HepG2 (cell line): ENCODE measurements around the gene ENPP1. TPM values are rescaled to one million over a fixed set of nuclear protein-coding genes. Genes with fewer than 3 reads are reported as not detected.

Source experiments
- CEBPB ChIP-seq: IDR thresholded peaks from 2 replicates; pipeline ENCODE4 v1.6.1; 2011; ENCODE audit warnings: low read depth, low read length, improper control_type of control experiment, borderline replicate concordance
- CREB1 ChIP-seq, 2 experiments: fragments of 450-650 bp in 1 of 2; IDR thresholded peaks; 2 replicates each; pipeline ENCODE4 v1.6.1; 2016 to 2017; ENCODE audit warnings: control low read depth in 1 of 2, mild to moderate bottlenecking in 1 of 2, missing compliant biosample characterization in 1 of 2, missing genetic modification characterization in 1 of 2
- MIER2 ChIP-seq: IDR thresholded peaks from 2 replicates; pipeline ENCODE4 v1.6.1; 2016; ENCODE audit warnings: missing biosample characterization, missing genetic modification reagents
- NCOA2 ChIP-seq: sonication (generic); formaldehyde crosslinking; IDR thresholded peaks from 2 replicates; pipeline ENCODE4 v1.8.0; 2022; ENCODE audit warnings: inconsistent platforms
- RFX5 ChIP-seq: IDR thresholded peaks from 2 replicates; pipeline ENCODE4 v1.6.1; 2011; ENCODE audit warnings: low read depth, low read length, improper control_type of control experiment
- SOX6 ChIP-seq, 2 experiments: fragments of 450-650 bp in 1 of 2; sonication (generic) in 1 of 2; formaldehyde crosslinking in 1 of 2; IDR thresholded peaks; 2 replicates each; pipeline versions ENCODE4 v1.4.0 to v1.6.1; 2017 to 2020; ENCODE audit warnings: antibody characterized with exemption in 1 of 2, mild to moderate bottlenecking in 1 of 2, missing genetic modification reagents in 1 of 2
- YY1 ChIP-seq: IDR thresholded peaks from 2 replicates; pipeline ENCODE4 v1.6.1; 2011; ENCODE audit warnings: low read length, low read depth, moderate library complexity, mild to moderate bottlenecking; ENCODE audit not compliant: insufficient read depth, insufficient replicate concordance
- ZNF558 ChIP-seq: sonication (generic); formaldehyde crosslinking; IDR thresholded peaks from 2 replicates; pipeline ENCODE4 v1.9.0; 2022; ENCODE audit warnings: mild to moderate bottlenecking, missing genetic modification reagents, borderline replicate concordance
- ZNF891 ChIP-seq: sonication (generic); formaldehyde crosslinking; IDR thresholded peaks from 2 replicates; pipeline ENCODE4 v1.5.0; 2020; ENCODE audit warnings: mild to moderate bottlenecking, missing genetic modification reagents
- ZSCAN31 ChIP-seq: sonication (generic); formaldehyde crosslinking; IDR thresholded peaks from 2 replicates; pipeline ENCODE4 v1.5.0; 2020; ENCODE audit warnings: low read depth, mild to moderate bottlenecking, missing genetic modification reagents
- polyA plus RNA-seq, 8 experiments: library from polyadenylated mRNA; depleted of rRNA in 3 of 8; stranded (reverse) in 7 of 8; unstranded in 1 of 8; fragments of >200 nt; fragmentation: Illumina TruSeq in 4 of 8; extraction: Trizol in 4 of 8; gene quantifications; 2 replicates each; pipeline versions ENCODE4 v1.2.1 to v1.2.3, GENCODE V29; 2011 to 2016; ENCODE audit warnings: low read depth in 4 of 8, missing spikeins in 1 of 8, mixed read lengths in 1 of 8; ENCODE audit not compliant: insufficient read depth in 1 of 8
- total RNA-seq, 5 experiments: library from RNA; depleted of rRNA; stranded (reverse); fragments of >200 nt; fragmentation: Illumina TruSeq; extraction: Trizol; gene quantifications; 2 replicates each; pipeline ENCODE4 v1.2.3, GENCODE V29; 2016; ENCODE audit warnings: low read depth in 1 of 5
- TF ChIP-seq, protein P1 (sequence below): sonication (generic); formaldehyde crosslinking; IDR thresholded peaks from 2 replicates; pipeline ENCODE4 v1.5.0; 2020; ENCODE audit warnings: mild to moderate bottlenecking, missing genetic modification reagents, borderline replicate concordance
- TF ChIP-seq, protein P2 (sequence below): sonication (generic); formaldehyde crosslinking; IDR thresholded peaks from 2 replicates; pipeline ENCODE4 v1.4.0; 2020; ENCODE audit warnings: mild to moderate bottlenecking, missing genetic modification reagents
- TF ChIP-seq, protein P3 (sequence below): sonication (generic); formaldehyde crosslinking; IDR thresholded peaks from 2 replicates; pipeline ENCODE4 v1.4.0; 2020; ENCODE audit warnings: missing genetic modification reagents
- TF ChIP-seq, protein P4 (sequence below): sonication (generic); formaldehyde crosslinking; IDR thresholded peaks from 2 replicates; pipeline ENCODE4 v1.5.0; 2020; ENCODE audit warnings: mild to moderate bottlenecking, missing genetic modification reagents, moderate library complexity
- TF ChIP-seq, protein P5 (sequence below): sonication (generic); formaldehyde crosslinking; conservative IDR thresholded peaks from 2 replicates; pipeline ENCODE4 v1.4.0; 2020; ENCODE audit warnings: mild to moderate bottlenecking, missing genetic modification reagents, moderate library complexity

ENPP1 gene
- total and polyA plus RNA-seq, 2 of the 13 experiments (the other 11 are each of a cell fraction or from before 2014, with no cell fraction given): 56.5 to 160 TPM

DNA sequence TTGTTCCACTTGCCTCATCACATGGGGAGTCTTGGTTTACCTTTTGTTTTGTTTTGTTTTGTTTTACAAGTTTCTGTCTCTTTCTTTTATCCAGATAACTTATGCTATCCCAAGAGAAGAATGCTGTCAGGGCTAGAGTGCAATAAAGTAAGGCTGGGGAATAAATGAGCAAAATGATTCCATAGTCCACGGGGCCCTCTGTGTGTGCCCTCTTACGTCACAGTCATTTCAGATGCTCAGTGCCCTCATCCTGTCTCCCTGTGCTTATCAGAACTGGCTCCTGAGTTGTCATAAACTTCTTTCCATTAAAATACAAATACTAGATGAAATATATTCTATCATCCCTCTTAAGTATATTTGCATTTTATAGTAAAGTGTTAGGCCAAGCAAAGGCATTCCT lies 30.8 kb upstream of the ENPP1 start (continued):
- TF ChIP-seq, protein P1, sequence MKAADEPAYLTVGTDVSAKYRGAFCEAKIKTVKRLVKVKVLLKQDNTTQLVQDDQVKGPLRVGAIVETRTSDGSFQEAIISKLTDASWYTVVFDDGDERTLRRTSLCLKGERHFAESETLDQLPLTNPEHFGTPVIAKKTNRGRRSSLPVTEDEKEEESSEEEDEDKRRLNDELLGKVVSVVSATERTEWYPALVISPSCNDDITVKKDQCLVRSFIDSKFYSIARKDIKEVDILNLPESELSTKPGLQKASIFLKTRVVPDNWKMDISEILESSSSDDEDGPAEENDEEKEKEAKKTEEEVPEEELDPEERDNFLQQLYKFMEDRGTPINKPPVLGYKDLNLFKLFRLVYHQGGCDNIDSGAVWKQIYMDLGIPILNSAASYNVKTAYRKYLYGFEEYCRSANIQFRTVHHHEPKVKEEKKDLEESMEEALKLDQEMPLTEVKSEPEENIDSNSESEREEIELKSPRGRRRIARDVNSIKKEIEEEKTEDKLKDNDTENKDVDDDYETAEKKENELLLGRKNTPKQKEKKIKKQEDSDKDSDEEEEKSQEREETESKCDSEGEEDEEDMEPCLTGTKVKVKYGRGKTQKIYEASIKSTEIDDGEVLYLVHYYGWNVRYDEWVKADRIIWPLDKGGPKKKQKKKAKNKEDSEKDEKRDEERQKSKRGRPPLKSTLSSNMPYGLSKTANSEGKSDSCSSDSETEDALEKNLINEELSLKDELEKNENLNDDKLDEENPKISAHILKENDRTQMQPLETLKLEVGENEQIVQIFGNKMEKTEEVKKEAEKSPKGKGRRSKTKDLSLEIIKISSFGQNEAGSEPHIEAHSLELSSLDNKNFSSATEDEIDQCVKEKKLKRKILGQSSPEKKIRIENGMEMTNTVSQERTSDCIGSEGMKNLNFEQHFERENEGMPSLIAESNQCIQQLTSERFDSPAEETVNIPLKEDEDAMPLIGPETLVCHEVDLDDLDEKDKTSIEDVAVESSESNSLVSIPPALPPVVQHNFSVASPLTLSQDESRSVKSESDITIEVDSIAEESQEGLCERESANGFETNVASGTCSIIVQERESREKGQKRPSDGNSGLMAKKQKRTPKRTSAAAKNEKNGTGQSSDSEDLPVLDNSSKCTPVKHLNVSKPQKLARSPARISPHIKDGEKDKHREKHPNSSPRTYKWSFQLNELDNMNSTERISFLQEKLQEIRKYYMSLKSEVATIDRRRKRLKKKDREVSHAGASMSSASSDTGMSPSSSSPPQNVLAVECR (CRISPR knock-in tag): no peak
- TF ChIP-seq NCOA2 (CRISPR knock-in tag) (no peak), RFX5 (no peak), ZNF558 (CRISPR knock-in tag) (no peak), ZNF891 (CRISPR knock-in tag) (no peak), CREB1 (IDR thresholded peaks at IDR 0.05) (peak; percentile 52; the same call in 1 of the 2 replicates), CREB1 (CRISPR knock-in tag; IDR thresholded peaks at IDR 0.05) (no peak), YY1 (no peak), CEBPB (0 out of 2 replicates have a peak, but pooled peaks have one; percentile 31), ZSCAN31 (CRISPR knock-in tag) (no peak), MIER2 (CRISPR knock-in tag) (no peak), SOX6 (IDR thresholded peaks at IDR 0.05) (no peak), SOX6 (CRISPR knock-in tag; IDR thresholded peaks at IDR 0.05) (0 out of 2 replicates have a peak, but pooled peaks have one; percentile 13)
- TF ChIP-seq, protein P2, sequence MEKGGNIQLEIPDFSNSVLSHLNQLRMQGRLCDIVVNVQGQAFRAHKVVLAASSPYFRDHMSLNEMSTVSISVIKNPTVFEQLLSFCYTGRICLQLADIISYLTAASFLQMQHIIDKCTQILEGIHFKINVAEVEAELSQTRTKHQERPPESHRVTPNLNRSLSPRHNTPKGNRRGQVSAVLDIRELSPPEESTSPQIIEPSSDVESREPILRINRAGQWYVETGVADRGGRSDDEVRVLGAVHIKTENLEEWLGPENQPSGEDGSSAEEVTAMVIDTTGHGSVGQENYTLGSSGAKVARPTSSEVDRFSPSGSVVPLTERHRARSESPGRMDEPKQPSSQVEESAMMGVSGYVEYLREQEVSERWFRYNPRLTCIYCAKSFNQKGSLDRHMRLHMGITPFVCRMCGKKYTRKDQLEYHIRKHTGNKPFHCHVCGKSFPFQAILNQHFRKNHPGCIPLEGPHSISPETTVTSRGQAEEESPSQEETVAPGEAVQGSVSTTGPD (CRISPR knock-in tag): no peak
- TF ChIP-seq, protein P3, sequence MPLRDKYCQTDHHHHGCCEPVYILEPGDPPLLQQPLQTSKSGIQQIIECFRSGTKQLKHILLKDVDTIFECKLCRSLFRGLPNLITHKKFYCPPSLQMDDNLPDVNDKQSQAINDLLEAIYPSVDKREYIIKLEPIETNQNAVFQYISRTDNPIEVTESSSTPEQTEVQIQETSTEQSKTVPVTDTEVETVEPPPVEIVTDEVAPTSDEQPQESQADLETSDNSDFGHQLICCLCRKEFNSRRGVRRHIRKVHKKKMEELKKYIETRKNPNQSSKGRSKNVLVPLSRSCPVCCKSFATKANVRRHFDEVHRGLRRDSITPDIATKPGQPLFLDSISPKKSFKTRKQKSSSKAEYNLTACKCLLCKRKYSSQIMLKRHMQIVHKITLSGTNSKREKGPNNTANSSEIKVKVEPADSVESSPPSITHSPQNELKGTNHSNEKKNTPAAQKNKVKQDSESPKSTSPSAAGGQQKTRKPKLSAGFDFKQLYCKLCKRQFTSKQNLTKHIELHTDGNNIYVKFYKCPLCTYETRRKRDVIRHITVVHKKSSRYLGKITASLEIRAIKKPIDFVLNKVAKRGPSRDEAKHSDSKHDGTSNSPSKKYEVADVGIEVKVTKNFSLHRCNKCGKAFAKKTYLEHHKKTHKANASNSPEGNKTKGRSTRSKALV (CRISPR knock-in tag): no peak
- TF ChIP-seq, protein P4, sequence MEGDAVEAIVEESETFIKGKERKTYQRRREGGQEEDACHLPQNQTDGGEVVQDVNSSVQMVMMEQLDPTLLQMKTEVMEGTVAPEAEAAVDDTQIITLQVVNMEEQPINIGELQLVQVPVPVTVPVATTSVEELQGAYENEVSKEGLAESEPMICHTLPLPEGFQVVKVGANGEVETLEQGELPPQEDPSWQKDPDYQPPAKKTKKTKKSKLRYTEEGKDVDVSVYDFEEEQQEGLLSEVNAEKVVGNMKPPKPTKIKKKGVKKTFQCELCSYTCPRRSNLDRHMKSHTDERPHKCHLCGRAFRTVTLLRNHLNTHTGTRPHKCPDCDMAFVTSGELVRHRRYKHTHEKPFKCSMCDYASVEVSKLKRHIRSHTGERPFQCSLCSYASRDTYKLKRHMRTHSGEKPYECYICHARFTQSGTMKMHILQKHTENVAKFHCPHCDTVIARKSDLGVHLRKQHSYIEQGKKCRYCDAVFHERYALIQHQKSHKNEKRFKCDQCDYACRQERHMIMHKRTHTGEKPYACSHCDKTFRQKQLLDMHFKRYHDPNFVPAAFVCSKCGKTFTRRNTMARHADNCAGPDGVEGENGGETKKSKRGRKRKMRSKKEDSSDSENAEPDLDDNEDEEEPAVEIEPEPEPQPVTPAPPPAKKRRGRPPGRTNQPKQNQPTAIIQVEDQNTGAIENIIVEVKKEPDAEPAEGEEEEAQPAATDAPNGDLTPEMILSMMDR (CRISPR knock-in tag): no peak
- TF ChIP-seq, protein P5, sequence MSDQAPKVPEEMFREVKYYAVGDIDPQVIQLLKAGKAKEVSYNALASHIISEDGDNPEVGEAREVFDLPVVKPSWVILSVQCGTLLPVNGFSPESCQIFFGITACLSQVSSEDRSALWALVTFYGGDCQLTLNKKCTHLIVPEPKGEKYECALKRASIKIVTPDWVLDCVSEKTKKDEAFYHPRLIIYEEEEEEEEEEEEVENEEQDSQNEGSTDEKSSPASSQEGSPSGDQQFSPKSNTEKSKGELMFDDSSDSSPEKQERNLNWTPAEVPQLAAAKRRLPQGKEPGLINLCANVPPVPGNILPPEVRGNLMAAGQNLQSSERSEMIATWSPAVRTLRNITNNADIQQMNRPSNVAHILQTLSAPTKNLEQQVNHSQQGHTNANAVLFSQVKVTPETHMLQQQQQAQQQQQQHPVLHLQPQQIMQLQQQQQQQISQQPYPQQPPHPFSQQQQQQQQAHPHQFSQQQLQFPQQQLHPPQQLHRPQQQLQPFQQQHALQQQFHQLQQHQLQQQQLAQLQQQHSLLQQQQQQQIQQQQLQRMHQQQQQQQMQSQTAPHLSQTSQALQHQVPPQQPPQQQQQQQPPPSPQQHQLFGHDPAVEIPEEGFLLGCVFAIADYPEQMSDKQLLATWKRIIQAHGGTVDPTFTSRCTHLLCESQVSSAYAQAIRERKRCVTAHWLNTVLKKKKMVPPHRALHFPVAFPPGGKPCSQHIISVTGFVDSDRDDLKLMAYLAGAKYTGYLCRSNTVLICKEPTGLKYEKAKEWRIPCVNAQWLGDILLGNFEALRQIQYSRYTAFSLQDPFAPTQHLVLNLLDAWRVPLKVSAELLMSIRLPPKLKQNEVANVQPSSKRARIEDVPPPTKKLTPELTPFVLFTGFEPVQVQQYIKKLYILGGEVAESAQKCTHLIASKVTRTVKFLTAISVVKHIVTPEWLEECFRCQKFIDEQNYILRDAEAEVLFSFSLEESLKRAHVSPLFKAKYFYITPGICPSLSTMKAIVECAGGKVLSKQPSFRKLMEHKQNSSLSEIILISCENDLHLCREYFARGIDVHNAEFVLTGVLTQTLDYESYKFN (CRISPR knock-in tag): 0 out of 2 replicates have a peak, but pooled peaks have one; percentile 21
